K562 (cell line): ENCODE measurements around the gene SATB2. TPM values are rescaled to one million over a fixed set of nuclear protein-coding genes. Genes with fewer than 3 reads are reported as not detected.

ENCODE experiments used
- ATAC-seq: fragments of 200-7000 bp; cut with Tn5 transposase; 3 replicates; pipeline ENCODE4 v1.9.1; 2020; ENCODE audit warnings: moderate library complexity
- BruUV-seq: library from RNA; stranded (reverse); fragments of 400-500 nt; replicated peaks from 2 replicates; lab custom pipeline; 2021; lab: Mats Ljungman, UMichigan
- CTCF ChIA-PET: fragments of 300-600 bp; formaldehyde crosslinking; extraction: SDS; loops from one replicate; lab custom pipeline; 2021; ENCODE audit warnings: low intra/inter-chr PET ratio; lab: Yijun Ruan, JAX
- POLR2A ChIA-PET: fragments of 300-600, 350-650 bp; sonication (Branson Sonifier 250); formaldehyde crosslinking; extraction: SDS; loops from one replicate; lab custom pipeline; 2021; ENCODE audit warnings: antibody characterized with exemption, inconsistent platforms; lab: Yijun Ruan, JAX
- DNase-seq, 4 experiments: peaks; one replicate each; pipeline versions ENCODE4 v3.0.0 to v3.0.0-alpha.2; 2011 to 2018; ENCODE audit warnings: low spot score in 3 of 4, mixed read lengths in 3 of 4; ENCODE audit errors: extremely low read depth in 1 of 4
- FAIRE-seq: peaks from 2 replicates; lab custom pipeline; 2011; peaks lifted over from hg19 to GRCh38; lab: Jason Lieb, UNC
- H2AFZ ChIP-seq: 2 replicates; pipeline ENCODE4 v1.6.0; 2011; ENCODE audit warnings: low read depth, low read length, control low read depth, inconsistent platforms
- H3K27ac ChIP-seq: fragments of 200-600 bp; 3 replicates; pipeline ENCODE4 v1.8.0; 2011; ENCODE audit warnings: low read depth, mild to moderate bottlenecking, control low read depth, inconsistent platforms, low read length, moderate library complexity, mixed read lengths; ENCODE audit errors: extremely low read depth
- H3K27me3 ChIP-seq, 2 experiments: fragments of 300-600 bp in 1 of 2; 2 replicates in 1 of 2; 3 replicates in 1 of 2; pipeline versions ENCODE4 v1.6.0 to v1.8.0; 2011; ENCODE audit warnings: inconsistent platforms in 2 of 2, low read length in 2 of 2, mild to moderate bottlenecking in 1 of 2, mixed read lengths in 1 of 2, moderate library complexity in 1 of 2; ENCODE audit not compliant: control insufficient read depth in 2 of 2, insufficient read depth in 2 of 2
- H3K36me3 ChIP-seq: fragments of 300-600 bp; 3 replicates; pipeline ENCODE4 v1.8.0; 2011; ENCODE audit warnings: mild to moderate bottlenecking, low read length, inconsistent platforms; ENCODE audit not compliant: control insufficient read depth, insufficient read depth
- H3K4me1 ChIP-seq, 2 experiments: fragments of 200-600 bp in 1 of 2; replicated peaks in 1 of 2; 2 replicates in 1 of 2; 3 replicates in 1 of 2; pipeline versions ENCODE4 v1.5.1 to v1.8.0; 2011; ENCODE audit warnings: inconsistent platforms in 2 of 2, low read length in 2 of 2, mild to moderate bottlenecking in 1 of 2, mixed read lengths in 1 of 2, moderate library complexity in 1 of 2; ENCODE audit not compliant: control insufficient read depth in 2 of 2, insufficient read depth in 2 of 2
- H3K4me2 ChIP-seq: 2 replicates; pipeline ENCODE4 v1.6.1; 2011; ENCODE audit warnings: low read length, control low read depth, inconsistent platforms, mixed read lengths; ENCODE audit not compliant: insufficient read depth
- H3K4me3 ChIP-seq: fragments of 200-600 bp; sonication (generic), shearing (Covaris generic); 2 replicates; pipeline ENCODE4 v1.5.1; 2016; ENCODE audit warnings: control low read depth, inconsistent platforms
- H3K79me2 ChIP-seq: fragments of 200-600 bp; 3 replicates; pipeline ENCODE4 v1.8.0; 2011; ENCODE audit warnings: low read length, inconsistent platforms; ENCODE audit not compliant: control insufficient read depth, insufficient read depth
- H3K9ac ChIP-seq, 2 experiments: 2 replicates each; pipeline versions ENCODE4 v1.6.0 to v1.6.1; 2011; ENCODE audit warnings: low read depth in 2 of 2, low read length in 2 of 2, control low read depth in 1 of 2, inconsistent platforms in 1 of 2, mild to moderate bottlenecking in 1 of 2, mixed read lengths in 1 of 2; ENCODE audit not compliant: insufficient read depth in 1 of 2
- H3K9me1 ChIP-seq: one replicate; pipeline ENCODE4 v1.6.0; 2011; ENCODE audit warnings: inconsistent platforms, mild to moderate bottlenecking, low read length, moderate library complexity; ENCODE audit not compliant: control insufficient read depth, insufficient read depth
- H3K9me3 ChIP-seq: replicated peaks from 2 replicates; pipeline ENCODE4 v1.5.1; 2011; ENCODE audit warnings: low read depth, low read length, inconsistent platforms; ENCODE audit not compliant: control insufficient read depth, insufficient read depth
- H4K20me1 ChIP-seq: replicated peaks from 2 replicates; pipeline ENCODE4 v1.6.1; 2011; ENCODE audit warnings: low read length, inconsistent platforms, mixed read lengths; ENCODE audit not compliant: control insufficient read depth, insufficient read depth
- E2F8 ChIP-seq: fragments of 450-650 bp; IDR thresholded peaks from 2 replicates; pipeline ENCODE4 v1.7.1; 2018; ENCODE audit warnings: mild to moderate bottlenecking, low read depth; ENCODE audit not compliant: partially characterized antibody
- MEIS2 ChIP-seq: fragments of 450-650 bp; IDR thresholded peaks from 2 replicates; pipeline ENCODE4 v1.6.1; 2014; ENCODE audit warnings: mild to moderate bottlenecking; ENCODE audit not compliant: partially characterized antibody
- OTX1 ChIP-seq: fragments of 450-650 bp; formaldehyde crosslinking; IDR thresholded peaks from 2 replicates; pipeline ENCODE4 v1.4.0; 2022; ENCODE audit warnings: mild to moderate bottlenecking
- RB1 ChIP-seq: fragments of 450-650 bp; IDR thresholded peaks from 2 replicates; pipeline ENCODE4 v1.6.1; 2017; ENCODE audit warnings: low read depth, mild to moderate bottlenecking
- TEAD4 ChIP-seq, 2 experiments: sonication (generic) in 1 of 2; formaldehyde crosslinking in 1 of 2; IDR thresholded peaks; 2 replicates each; pipeline versions ENCODE4 v1.6.1 to v1.8.0; 2012 to 2022; ENCODE audit warnings: borderline replicate concordance in 1 of 2, inconsistent platforms in 1 of 2, low read length in 1 of 2, mild to moderate bottlenecking in 1 of 2, missing genetic modification reagents in 1 of 2
- ZNF316 ChIP-seq: fragments of 450-650 bp; IDR thresholded peaks from 2 replicates; pipeline ENCODE4 v1.6.1; 2016
- ZNF584 ChIP-seq: fragments of 200-800 bp; sonication (Bioruptor generic); IDR thresholded peaks from 2 replicates; pipeline ENCODE4 v1.6.1; 2016; ENCODE audit warnings: low read depth, mild to moderate bottlenecking, missing genetic modification characterization, missing compliant biosample characterization
- WGBS: fragments of 100-300 bp; shearing (Covaris generic); methylation state at CpG from one replicate; pipeline ENCODE4 v1.1.6; 2016; ENCODE audit warnings: low coverage, mixed read lengths; ENCODE audit not compliant: insufficient coverage; ENCODE audit errors: missing lambda C conversion rate; 5-methylcytosine and 5-hydroxymethylcytosine counted together
- in situ Hi-C: fragments of 300-500 bp; cut with MboI; formaldehyde crosslinking; loops from 4 replicates; pipeline ENCODE4 v1.15.0; 2018; ENCODE audit warnings: inconsistent platforms, mixed read lengths
- intact Hi-C: fragments of 100-400 bp; cut with micrococcal nuclease; formaldehyde crosslinking; loops from 2 replicates; pipeline ENCODE4 v1.14.2; 2022
- polyA plus RNA-seq, 8 experiments: library from polyadenylated mRNA; depleted of rRNA in 4 of 8; stranded (reverse) in 5 of 8; unstranded in 3 of 8; fragments of >200 nt; fragmentation: Nextera tagmentation in 2 of 8; fragmentation: Illumina TruSeq in 1 of 8; extraction: Ambion mirVana in 2 of 8; extraction: Trizol in 1 of 8; gene quantifications; 2 replicates each; pipeline versions ENCODE4 v1.2.1 to v1.2.3, GENCODE V29; 2011 to 2014; ENCODE audit warnings: inconsistent platforms in 1 of 8, missing spikeins in 1 of 8
- total RNA-seq, 7 experiments: library from RNA; depleted of rRNA in 6 of 7; stranded (reverse); fragments of >200 nt in 6 of 7; fragmentation: Illumina TruSeq in 2 of 7; extraction: Trizol in 2 of 7; gene quantifications; 2 replicates each; pipeline versions ENCODE4 v1.2.1 to v1.2.3, GENCODE V29; 2011 to 2021; ENCODE audit warnings: low replicate concordance in 1 of 7

SATB2 gene
- total and polyA plus RNA-seq, 9 of the 15 experiments (the other 6 are each of a cell fraction or from before 2014, with no cell fraction given): 4.5 to 34.0 (median 15.1) TPM

GRCh38 chr2:199461711-199462346 is 4.1 kb upstream of the SATB2 start (continued):
- TF ChIP-seq E2F8: no peak
- TF ChIP-seq OTX1 (CRISPR knock-in tag): no peak
- TF ChIP-seq ZNF584: no peak

GRCh38 chr2:199460846-199461710 is 3.3 kb upstream of the SATB2 start:
- Histone ChIP-seq H3K36me3 (no peaks in the 10 kb centered on the region), H4K20me1 (no peaks in the 10 kb centered on the region), H3K4me3 (peak overlapping the region; percentile 54), H3K79me2 (peaks cover 57% of the 10 kb centered on the region), H3K4me2 (no peak overlapping the region), H3K27me3 (no peaks in the 10 kb centered on the region), H3K4me1 (peaks cover 0 to 33% of the 10 kb centered on the region in 2 experiments; a peak in 2 of 5 replicates), H3K9me1 (no peaks in the 10 kb centered on the region), H3K27ac (peak overlapping the region; percentile 86; the same call in 2 of the 3 replicates), H3K9me3 (peaks cover 2% of the 10 kb centered on the region; the same call in 1 of the 2 replicates), H2AFZ (0 out of 2 replicates have a peak overlapping the region, but pooled peaks have one; percentile 4), H3K9ac (peak overlapping the region in 1 of 2 experiments; percentile 86; a peak in 2 of 4 replicates)
- intact Hi-C loops (no loop called here), in situ Hi-C loops (no loop called here)
- CTCF ChIA-PET: no interaction called here
- BruUV-seq: no TSS peak
- WGBS: 39% methylated on average over 12 of the region's 13 CpGs
- POLR2A ChIA-PET: no interaction called here
- ATAC-seq (no peak), FAIRE-seq (peak; percentile 37), DNase-seq (no peak)
- TF ChIP-seq TEAD4 (IDR thresholded peaks at IDR 0.05; ENCODE audit: low read length) (no peak), TEAD4 (CRISPR knock-in tag; IDR thresholded peaks at IDR 0.05; ENCODE audit: borderline replicate concordance) (no peak), MEIS2 (no peak), RB1 (no peak), ZNF316 (peak; percentile 43)
